MM.1S (cell line): ENCODE data around the gene PRR36.

Experiments
- CTCF ChIP-seq: fragments of 300-600 bp; sonication (generic); IDR thresholded peaks from 2 replicates; pipeline ENCODE4 v1.5.1; 2016; ENCODE audit warnings: antibody characterized with exemption, low read length, mixed read lengths
- EZH2 ChIP-seq: fragments of 300-600 bp; sonication (generic); optimal IDR thresholded peaks from 2 replicates; pipeline ENCODE3; 2017; ENCODE audit warnings: low read depth, mild to moderate bottlenecking, antibody characterized with exemption, low read length, mixed read lengths
- EZH2phosphoT487 ChIP-seq: fragments of 300-600 bp; sonication (generic); IDR thresholded peaks from 2 replicates; pipeline ENCODE4 v1.6.1; 2018; ENCODE audit warnings: antibody characterized with exemption, low read length

GRCh38 chr19:7914099-7914498 lies 39.9 kb upstream of the PRR36 start:
- TF ChIP-seq CTCF (no peak), EZH2 (no peak), EZH2phosphoT487 (no peak)
